NT2/D1 (cell line): ENCODE results near the gene SFI1.

ENCODE experiments used
- DNase-seq: peaks from one replicate; pipeline ENCODE4 v3.0.0-alpha.2; 2011; ENCODE audit warnings: low read depth, low spot score
- H3K27me3 ChIP-seq: 2 replicates; pipeline ENCODE4 v1.6.0; 2011; ENCODE audit warnings: mild to moderate bottlenecking; ENCODE audit not compliant: insufficient read length, insufficient read depth
- H3K36me3 ChIP-seq: 2 replicates; pipeline ENCODE4 v1.6.1; 2011; ENCODE audit warnings: mild to moderate bottlenecking, low read length, mixed read lengths; ENCODE audit not compliant: insufficient read depth, insufficient read length
- H3K4me1 ChIP-seq: 2 replicates; pipeline ENCODE4 v1.5.1; 2011; ENCODE audit not compliant: insufficient read depth, insufficient read length
- H3K4me3 ChIP-seq: 2 replicates; pipeline ENCODE4 v1.5.1; 2011; ENCODE audit warnings: low read depth; ENCODE audit not compliant: insufficient read length
- H3K9ac ChIP-seq: 2 replicates; pipeline ENCODE4 v1.6.0; 2011; ENCODE audit warnings: low read depth; ENCODE audit not compliant: insufficient read length
- H3K9me3 ChIP-seq: 2 replicates; pipeline ENCODE4 v1.5.1; 2011; ENCODE audit warnings: mild to moderate bottlenecking, low read length; ENCODE audit not compliant: insufficient read depth
- SUZ12 ChIP-seq: IDR thresholded peaks from 2 replicates; pipeline ENCODE4 v1.6.1; 2011; ENCODE audit not compliant: insufficient read length, insufficient read depth; ENCODE audit errors: extremely low read depth
- YY1 ChIP-seq: IDR thresholded peaks from 2 replicates; pipeline ENCODE4 v1.6.1; 2011; ENCODE audit not compliant: insufficient read length, insufficient read depth
- ZNF274 ChIP-seq: IDR thresholded peaks from 2 replicates; pipeline ENCODE4 v1.6.1; 2011; ENCODE audit warnings: mild to moderate bottlenecking, low read depth, low read length

Gene SFI1

GRCh38 chr22:31603574-31603973, 107.2 kb downstream of the SFI1 start:
- peaks cover 3% of the 10 kb centered on the region for H3K36me3 ChIP-seq
- no peaks in the 10 kb centered on the region for H3K9me3 ChIP-seq
- no peak for DNase-seq
- H3K4me3 ChIP-seq, result no peak overlapping the region
- TF ChIP-seq ZNF274 (no peak), YY1 (no peak), SUZ12 (no peak)
- no peaks in the 10 kb centered on the region for H3K27me3 ChIP-seq
- no peaks in the 10 kb centered on the region for H3K4me1 ChIP-seq
- H3K9ac ChIP-seq, result no peak overlapping the region

- Histone ChIP-seq H3K4me1 (no peaks in the 10 kb centered on the region), H3K27me3 (no peaks in the 10 kb centered on the region), H3K36me3 (peaks cover 3% of the 10 kb centered on the region), H3K9me3 (no peaks in the 10 kb centered on the region), H3K4me3 (no peak overlapping the region), H3K9ac (no peak overlapping the region)
- no peak for DNase-seq
- TF ChIP-seq YY1 (no peak), SUZ12 (no peak), ZNF274 (no peak)
Observed at GRCh38 chr22:31604137-31604705, 107.9 kb downstream of the SFI1 start.

GRCh38 chr22:31604746-31605705, 108.7 kb downstream of the SFI1 start:
- Histone ChIP-seq H3K9me3 (no peaks in the 10 kb centered on the region), H3K4me3 (no peak overlapping the region), H3K4me1 (no peaks in the 10 kb centered on the region), H3K27me3 (no peaks in the 10 kb centered on the region), H3K9ac (no peak overlapping the region), H3K36me3 (peaks cover 3% of the 10 kb centered on the region)
- TF ChIP-seq ZNF274 (no peak), SUZ12 (no peak), YY1 (no peak)
- DNase-seq, result no peak

- no peaks in the 10 kb centered on the region for H3K4me1 ChIP-seq
- no peaks in the 10 kb centered on the region for H3K9me3 ChIP-seq
- no peak for DNase-seq
- H3K9ac ChIP-seq, result no peak overlapping the region
- no peak for TF ChIP-seq YY1
- no peak for TF ChIP-seq ZNF274
- no peak for TF ChIP-seq SUZ12
- no peak overlapping the region for H3K4me3 ChIP-seq
- no peaks in the 10 kb centered on the region for H3K27me3 ChIP-seq
- peaks cover 3% of the 10 kb centered on the region for H3K36me3 ChIP-seq
Observed at GRCh38 chr22:31605851-31606585, 109.7 kb downstream of the SFI1 start.

GRCh38 chr22:31607696-31608095, 111.4 kb downstream of the SFI1 start:
- Histone ChIP-seq H3K36me3 (peaks cover 8% of the 10 kb centered on the region), H3K27me3 (no peaks in the 10 kb centered on the region), H3K9me3 (no peaks in the 10 kb centered on the region), H3K4me1 (peaks cover 4% of the 10 kb centered on the region), H3K4me3 (no peak overlapping the region), H3K9ac (no peak overlapping the region)
- DNase-seq, result no peak
- TF ChIP-seq SUZ12 (no peak), ZNF274 (no peak), YY1 (no peak)

- H3K36me3 ChIP-seq, result peaks cover 8% of the 10 kb centered on the region
- no peak overlapping the region for H3K4me3 ChIP-seq
- TF ChIP-seq ZNF274 (no peak), YY1 (no peak), SUZ12 (no peak)
- H3K27me3 ChIP-seq, result no peaks in the 10 kb centered on the region
- no peak for DNase-seq
- peaks cover 6% of the 10 kb centered on the region for H3K4me1 ChIP-seq
- H3K9ac ChIP-seq, result no peak overlapping the region
- H3K9me3 ChIP-seq, result no peaks in the 10 kb centered on the region
Observed at GRCh38 chr22:31609716-31610115, 113.4 kb downstream of the SFI1 start.

- peaks cover 5% of the 10 kb centered on the region for H3K36me3 ChIP-seq
- no peaks in the 10 kb centered on the region for H3K27me3 ChIP-seq
- H3K4me3 ChIP-seq, result no peak overlapping the region
- peaks cover 6% of the 10 kb centered on the region for H3K4me1 ChIP-seq
- TF ChIP-seq ZNF274 (no peak), YY1 (no peak), SUZ12 (no peak)
- DNase-seq, result no peak
- H3K9ac ChIP-seq, result no peak overlapping the region
- no peaks in the 10 kb centered on the region for H3K9me3 ChIP-seq
Observed at GRCh38 chr22:31610611-31611010, 114.3 kb downstream of the SFI1 start.
